HUDEP-2 (cell line): ENCODE results near the gene TTK.

Source experiments
- DNase-seq, 76 experiments: peaks; one replicate each; lab custom pipeline; 2025; ENCODE audit not compliant: unreplicated experiment in 76 of 76; lab: John Stamatoyannopoulos, UW

Gene TTK

GRCh38 chr6:80004173-80005072 is at the start of gene TTK:
TTK (plus strand) TSS chr6:80004649; CDS start chr6:80005844, 1,195 bp downstream.
- DNase-seq, result peak; percentile 49 to 97 (median 93)

- DNase-seq, result no peak
These were observed 49.6 kb upstream of the TTK start for GRCh38 chr6:79954849-79955248.

DNA sequence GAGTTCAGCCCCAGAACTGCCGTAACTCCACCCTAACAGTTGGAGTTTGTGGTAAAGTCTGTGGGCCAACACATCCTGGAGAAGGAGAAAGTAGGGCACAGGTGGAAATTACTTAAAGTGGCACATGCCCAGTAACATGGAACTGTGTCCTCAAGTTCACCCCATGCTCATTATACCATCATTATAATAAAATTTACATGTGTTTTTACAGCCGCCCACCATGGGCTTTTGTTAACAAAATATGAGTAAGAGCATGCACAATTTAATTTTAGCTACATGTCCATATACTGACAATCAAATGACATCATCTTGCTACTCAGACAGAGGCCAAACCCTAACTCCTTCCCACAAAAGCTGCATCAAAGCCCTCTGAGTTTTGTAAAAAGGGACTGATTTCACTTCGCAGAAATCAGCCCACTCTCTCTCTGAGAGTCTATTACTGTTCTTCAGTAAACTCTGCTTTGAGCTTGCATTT is 39.8 kb upstream of the TTK start:
- DNase-seq, result no peak

DNA sequence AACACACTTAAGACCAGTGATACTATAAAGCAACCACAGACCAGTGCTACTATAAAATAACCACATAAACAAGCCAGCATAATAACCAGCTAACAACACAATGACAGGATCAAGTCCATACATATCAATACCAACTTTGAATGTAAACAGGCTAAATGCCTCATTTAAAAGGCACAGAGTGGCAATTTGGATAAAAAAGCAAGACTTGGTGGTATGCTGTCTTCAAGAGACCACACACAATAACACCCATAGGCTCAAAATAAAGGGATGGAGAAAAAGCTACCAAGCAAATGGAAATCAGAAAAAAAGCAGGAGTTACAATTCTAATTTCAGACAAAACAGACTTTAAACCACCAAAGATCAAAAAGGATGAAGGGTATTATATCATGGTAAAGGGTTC is 37.3 kb upstream of the TTK start:
- no peak for DNase-seq

DNA sequence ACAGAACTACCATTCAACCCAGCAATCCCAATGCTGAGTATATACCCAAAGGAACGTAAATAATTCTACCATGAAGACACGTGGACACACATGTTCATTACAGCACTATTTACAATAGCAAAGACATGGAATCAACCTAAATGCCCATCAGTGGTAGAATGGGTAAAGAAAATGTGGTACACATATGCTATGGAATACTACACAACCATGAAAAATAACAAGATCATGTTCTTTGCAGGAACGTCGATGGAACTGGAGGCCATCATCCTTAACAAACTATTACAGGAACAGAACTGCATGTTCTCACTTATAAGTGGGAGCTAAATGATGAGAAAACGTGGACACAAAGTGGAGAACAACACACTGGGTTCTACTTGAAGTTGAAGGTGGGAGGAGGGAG is 34.7 kb upstream of the TTK start:
- no peak for DNase-seq

GRCh38 chr6:79971193-79971592 is 33.3 kb upstream of the TTK start:
- DNase-seq, result no peak

DNA sequence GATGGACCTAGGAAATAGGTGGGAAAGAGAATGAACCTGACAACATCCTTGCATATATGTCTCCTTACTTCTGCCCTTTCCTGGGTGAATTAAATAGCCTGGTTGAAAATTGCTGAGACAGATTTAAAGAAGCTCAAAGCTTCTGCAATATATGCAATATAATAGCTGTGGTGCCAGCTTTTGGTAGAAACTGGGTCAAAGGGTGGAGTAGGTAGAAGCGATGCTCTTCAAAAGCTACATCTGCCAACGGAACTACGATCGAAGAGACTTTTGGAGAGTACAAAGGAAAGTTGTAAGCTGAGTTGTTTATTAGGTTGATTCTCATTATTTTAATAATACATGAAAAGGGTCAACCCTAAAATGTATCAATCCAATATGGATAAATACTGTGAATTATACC is 22.8 kb upstream of the TTK start:
- DNase-seq, result no peak

DNA sequence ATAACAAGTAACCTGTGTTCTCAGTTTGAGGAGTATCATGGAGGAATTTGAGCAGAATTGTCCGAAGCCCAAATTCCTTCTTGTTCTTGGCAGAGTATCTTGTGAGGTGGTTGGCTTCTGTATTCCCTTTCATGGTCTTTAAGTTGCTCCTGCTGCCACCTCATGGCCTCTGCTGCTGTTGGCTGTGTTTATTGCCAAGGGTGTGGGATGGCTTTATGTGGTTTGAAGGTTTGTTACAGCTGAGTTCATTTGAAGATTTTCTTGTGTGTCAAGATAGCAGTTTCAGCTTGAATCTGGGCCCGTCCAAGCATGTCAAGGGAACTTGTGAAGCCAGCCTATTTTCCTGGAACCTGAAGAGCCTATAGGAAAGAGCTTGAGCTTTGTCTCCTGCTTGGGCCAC is 20.2 kb upstream of the TTK start:
- DNase-seq, result peak in 13 of 76 experiments; percentile 1 to 55 (median 31)

DNA sequence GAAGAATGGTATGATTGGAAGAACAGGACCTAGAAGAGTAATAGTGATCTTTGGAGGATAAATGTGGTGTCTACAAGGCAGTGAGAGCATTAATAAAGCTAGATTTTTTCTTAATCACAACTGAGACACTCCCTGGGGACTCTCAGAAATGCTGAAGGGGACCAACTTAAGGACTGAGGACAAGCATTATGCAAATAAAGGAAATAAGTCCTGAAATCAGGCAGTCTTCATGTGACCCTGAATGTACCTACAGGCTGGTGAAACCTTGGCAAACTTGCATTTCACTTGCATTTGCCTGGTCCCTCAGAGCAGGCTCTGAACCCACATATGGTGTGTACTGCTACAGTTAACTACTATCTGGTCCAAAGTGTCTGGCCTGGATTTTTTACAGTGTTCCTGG is 19.3 kb upstream of the TTK start:
- no peak for DNase-seq

- DNase-seq, result no peak
These were observed 14.8 kb upstream of the TTK start for GRCh38 chr6:79989641-79990040.

GRCh38 chr6:79993012-79993910 is 11.2 kb upstream of the TTK start:
- no peak for DNase-seq

DNA sequence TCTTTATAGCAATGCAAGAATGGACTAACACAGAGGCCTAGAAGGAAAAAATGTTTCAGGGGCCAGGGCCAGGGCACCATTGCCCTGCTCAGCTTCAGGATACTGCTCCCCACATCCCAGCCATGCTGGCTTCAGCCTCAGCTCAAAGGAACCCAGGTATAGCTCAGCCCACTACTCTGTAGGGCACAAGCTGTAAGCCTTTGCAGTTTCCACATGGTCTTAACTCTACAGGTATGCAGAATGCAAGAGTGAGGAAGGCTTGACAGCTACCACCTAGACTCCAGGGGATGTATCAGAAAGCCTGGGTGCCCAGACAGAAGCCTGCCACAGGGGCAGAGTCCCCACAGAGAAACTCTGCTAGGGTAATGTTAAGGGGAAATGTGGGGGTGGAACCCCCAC is 10.5 kb upstream of the TTK start:
- no peak for DNase-seq

GRCh38 chr6:79997728-79998127 is 6.7 kb upstream of the TTK start:
- no peak for DNase-seq

GRCh38 chr6:80001337-80001736 is 3.1 kb upstream of the TTK start:
- DNase-seq, result no peak

GRCh38 chr6:80003826-80004172 is 650 bp upstream of the TTK start:
- peak in 18 of 76 experiments; percentile 27 to 75 (median 41) for DNase-seq

DNA sequence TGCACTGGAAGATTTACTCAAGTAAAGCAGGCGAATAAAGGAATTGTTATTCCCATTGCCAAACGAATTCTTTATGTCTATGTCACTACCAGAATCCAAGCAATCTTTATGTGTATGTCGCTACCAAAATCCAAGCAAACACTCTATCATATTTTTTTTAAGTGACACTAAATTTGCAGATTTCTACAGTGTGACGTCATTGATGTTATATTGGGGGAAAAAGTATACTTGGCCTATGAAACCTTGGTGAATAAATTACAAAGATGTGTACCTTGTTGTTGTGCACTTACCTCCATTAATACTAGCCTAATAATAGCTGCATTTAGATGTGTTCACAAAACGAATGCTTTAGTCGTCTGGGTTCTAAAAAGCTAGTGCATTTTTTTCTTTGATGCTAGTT is 957 bp downstream of the TTK start:
- DNase-seq, result no peak

- no peak for DNase-seq
These were observed 2.1 kb downstream of the TTK start for GRCh38 chr6:80006541-80006940.

GRCh38 chr6:80009531-80009930 is 5.1 kb downstream of the TTK start:
- DNase-seq, result no peak

DNA sequence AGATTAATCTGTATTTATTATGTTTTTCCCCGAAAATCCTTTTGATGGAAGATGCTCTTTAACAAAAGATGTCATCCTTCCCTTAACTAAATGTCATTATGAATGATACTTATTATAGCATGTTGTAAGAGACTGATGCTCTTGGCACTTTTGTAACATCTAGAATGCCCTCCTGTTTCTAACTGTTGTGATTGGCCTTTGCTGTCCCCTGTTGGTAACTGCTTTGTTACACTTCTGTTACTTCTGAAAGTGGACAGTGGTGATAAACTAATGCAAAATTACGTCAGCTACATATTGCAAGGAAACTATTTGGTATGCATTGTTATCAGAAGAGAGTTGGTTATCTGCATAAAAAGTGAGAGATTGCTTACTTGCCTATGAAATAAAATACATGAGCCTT is 5.8 kb downstream of the TTK start:
- DNase-seq, result no peak

GRCh38 chr6:80015839-80016435 is 11.5 kb downstream of the TTK start:
- DNase-seq, result no peak
